GM23248 (cell line): ENCODE measurements around the gene SEMA4C. TPM values are rescaled to one million over a fixed set of nuclear protein-coding genes. Genes with fewer than 3 reads are reported as not detected.

Source experiments
- DNase-seq: peaks from one replicate; pipeline ENCODE4 v3.0.0-alpha.2; 2015
- H2AFZ ChIP-seq: fragments of 200-600 bp; sonication (generic); 2 replicates; pipeline ENCODE4 v1.6.1; 2016; ENCODE audit warnings: antibody characterized with exemption
- H3F3A ChIP-seq: fragments of 200-600 bp; sonication (generic); 2 replicates; pipeline ENCODE4 v1.6.1; 2016; ENCODE audit warnings: mild to moderate bottlenecking, antibody characterized with exemption, mixed run types; ENCODE audit not compliant: insufficient read depth
- H3K27ac ChIP-seq: fragments of 200-600 bp; sonication (generic); 2 replicates; pipeline ENCODE4 v1.5.1; 2016; ENCODE audit warnings: mild to moderate bottlenecking
- H3K27me3 ChIP-seq: fragments of 200-600 bp; sonication (generic); replicated peaks from 2 replicates; pipeline ENCODE4 v1.6.1; 2016; ENCODE audit warnings: mild to moderate bottlenecking; ENCODE audit not compliant: insufficient read depth
- H3K36me3 ChIP-seq: fragments of 200-600 bp; sonication (generic); 2 replicates; pipeline ENCODE4 v1.6.1; 2016; ENCODE audit warnings: low read depth, mild to moderate bottlenecking
- H3K4me1 ChIP-seq: fragments of 200-600 bp; sonication (generic); 2 replicates; pipeline ENCODE4 v1.6.1; 2016; ENCODE audit warnings: mild to moderate bottlenecking; ENCODE audit not compliant: insufficient read depth
- H3K4me2 ChIP-seq: fragments of 200-600 bp; sonication (generic); one replicate; pipeline ENCODE4 v1.6.1; 2016; ENCODE audit warnings: mild to moderate bottlenecking; ENCODE audit not compliant: unreplicated experiment
- H3K4me3 ChIP-seq: fragments of 200-600 bp; sonication (generic); 2 replicates; pipeline ENCODE4 v1.5.1; 2016; ENCODE audit warnings: mild to moderate bottlenecking
- H3K79me2 ChIP-seq: fragments of 200-600 bp; sonication (generic); 2 replicates; pipeline ENCODE4 v1.6.1; 2016; ENCODE audit warnings: mild to moderate bottlenecking; ENCODE audit not compliant: insufficient read depth
- H3K9ac ChIP-seq: fragments of 200-600 bp; sonication (generic); 2 replicates; pipeline ENCODE4 v1.6.1; 2016; ENCODE audit warnings: mild to moderate bottlenecking
- H3K9me2 ChIP-seq: fragments of 200-600 bp; sonication (generic); 2 replicates; pipeline ENCODE4 v1.6.1; 2016; ENCODE audit warnings: mixed run types, mild to moderate bottlenecking, moderate library complexity; ENCODE audit not compliant: insufficient read depth
- H3K9me3 ChIP-seq: fragments of 200-600 bp; sonication (generic); one replicate; pipeline ENCODE4 v1.6.1; 2017; ENCODE audit warnings: low read depth
- H4K20me1 ChIP-seq: fragments of 200-600 bp; sonication (generic); 2 replicates; pipeline ENCODE4 v1.6.0; 2016; ENCODE audit not compliant: insufficient read depth
- EZH2 ChIP-seq: fragments of 200-600 bp; sonication (generic); IDR thresholded peaks from 2 replicates; pipeline ENCODE4 v1.6.1; 2018; ENCODE audit warnings: antibody characterized with exemption, mild to moderate bottlenecking; ENCODE audit not compliant: insufficient read depth, poor library complexity, severe bottlenecking
- EZH2phosphoT487 ChIP-seq: fragments of 200-600 bp; sonication (generic); IDR thresholded peaks from 2 replicates; pipeline ENCODE4 v1.6.1; 2018; ENCODE audit warnings: antibody characterized with exemption, moderate library complexity, mild to moderate bottlenecking, low read depth; ENCODE audit not compliant: insufficient read depth
- WGBS, 2 experiments: methylation state at CpG; one replicate each; pipeline ENCODE4 v1.1.6; 2015 to 2017; ENCODE audit warnings: low lambda C conversion rate in 2 of 2, low coverage in 1 of 2; ENCODE audit errors: missing lambda C conversion rate in 2 of 2; 5-methylcytosine and 5-hydroxymethylcytosine counted together
- in situ Hi-C: fragments of 300-500 bp; cut with MboI; formaldehyde crosslinking; loops from 2 replicates; pipeline ENCODE4 v1.15.0; 2020
- polyA plus RNA-seq: library from polyadenylated mRNA; unstranded; fragments of >200 nt; fragmentation: Nextera tagmentation; extraction: Ambion mirVana; gene quantifications from 2 replicates; pipeline ENCODE4 v1.2.1, GENCODE V29; 2016
- total RNA-seq: library from RNA; depleted of rRNA; stranded (reverse); fragments of >200 nt; shearing (Covaris generic); gene quantifications from 2 replicates; pipeline ENCODE4 v1.2.3, GENCODE V29; 2014

Gene SEMA4C
- total and polyA plus RNA-seq, 2 experiments from 2014 or later, result 5.5 to 21.0 TPM

- in situ Hi-C loops, result no loop called here
- no peaks in the 10 kb centered on the region for H4K20me1 ChIP-seq
- TF ChIP-seq EZH2phosphoT487, result no peak
- TF ChIP-seq EZH2, result no peak
These were observed 47.0 kb upstream of the SEMA4C start for GRCh38 chr2:96916646-96917543.

GRCh38 chr2:96916156-96916630 lies 46.3 kb upstream of the SEMA4C start:
- no peaks in the 10 kb centered on the region for H3K4me1 ChIP-seq
- H3K36me3 ChIP-seq, result no peaks in the 10 kb centered on the region
- no peaks in the 10 kb centered on the region for H3K9me3 ChIP-seq
- in situ Hi-C loops, result no loop called here
- no peaks in the 10 kb centered on the region for H3F3A ChIP-seq
- no peaks in the 10 kb centered on the region for H4K20me1 ChIP-seq
- H3K27me3 ChIP-seq, result no peaks in the 10 kb centered on the region; the same call in 1 of the 2 replicates
- H3K4me3 ChIP-seq, result no peak overlapping the region
- no peaks in the 10 kb centered on the region for H3K79me2 ChIP-seq
- no peak overlapping the region for H2AFZ ChIP-seq
- no peaks in the 10 kb centered on the region for H3K9me2 ChIP-seq
- DNase-seq, result no peak
- H3K4me2 ChIP-seq, result no peak overlapping the region
- TF ChIP-seq EZH2, result no peak
- TF ChIP-seq EZH2phosphoT487, result no peak
- 76 to 77% methylated on average over 10 of the region's 10 CpGs for WGBS, 2 experiments
- H3K27ac ChIP-seq, result no peak overlapping the region
- no peak overlapping the region for H3K9ac ChIP-seq

More at GRCh38 chr2:96916646-96917543, 47.0 kb upstream of the SEMA4C start:
- Histone ChIP-seq H3K9ac (no peak overlapping the region), H2AFZ (no peak overlapping the region), H3K27me3 (no peaks in the 10 kb centered on the region; the same call in 1 of the 2 replicates), H3K4me3 (no peak overlapping the region), H3K79me2 (no peaks in the 10 kb centered on the region), H3K4me2 (no peak overlapping the region), H3K27ac (no peak overlapping the region), H3K9me3 (no peaks in the 10 kb centered on the region), H3F3A (no peaks in the 10 kb centered on the region), H3K36me3 (no peaks in the 10 kb centered on the region), H3K9me2 (no peaks in the 10 kb centered on the region), H3K4me1 (no peaks in the 10 kb centered on the region)
- DNase-seq, result peak; percentile 38
- 72 to 73% methylated on average over 22 of the region's 22 CpGs for WGBS, 2 experiments

GRCh38 chr2:96914332-96914731 lies 44.5 kb upstream of the SEMA4C start:
- no peak for TF ChIP-seq EZH2phosphoT487
- TF ChIP-seq EZH2, result no peak
- no peak overlapping the region for H2AFZ ChIP-seq
- WGBS, 2 experiments, result 55 to 70% methylated on average over 3 to 5 of the region's 5 CpGs
- H4K20me1 ChIP-seq, result no peaks in the 10 kb centered on the region
- no peaks in the 10 kb centered on the region for H3K9me2 ChIP-seq
- H3K4me1 ChIP-seq, result no peaks in the 10 kb centered on the region
- no peak overlapping the region for H3K9ac ChIP-seq
- H3K4me3 ChIP-seq, result no peak overlapping the region
- no peaks in the 10 kb centered on the region for H3K27me3 ChIP-seq
- H3K27ac ChIP-seq, result no peak overlapping the region
- peak; percentile 82 for DNase-seq
- no peaks in the 10 kb centered on the region for H3K9me3 ChIP-seq
- H3K79me2 ChIP-seq, result no peaks in the 10 kb centered on the region
- no peaks in the 10 kb centered on the region for H3F3A ChIP-seq
- in situ Hi-C loops, result no loop called here
- H3K36me3 ChIP-seq, result no peaks in the 10 kb centered on the region
- H3K4me2 ChIP-seq, result no peak overlapping the region

GRCh38 chr2:96913398-96914202 lies 43.7 kb upstream of the SEMA4C start:
- no peaks in the 10 kb centered on the region for H4K20me1 ChIP-seq
- no peaks in the 10 kb centered on the region for H3K36me3 ChIP-seq
- no peak overlapping the region for H3K4me3 ChIP-seq
- H3K79me2 ChIP-seq, result no peaks in the 10 kb centered on the region
- H2AFZ ChIP-seq, result no peak overlapping the region
- H3K4me1 ChIP-seq, result no peaks in the 10 kb centered on the region
- in situ Hi-C loops, result no loop called here
- no peak overlapping the region for H3K27ac ChIP-seq
- DNase-seq, result no peak
- TF ChIP-seq EZH2phosphoT487 (no peak), EZH2 (no peak)
- no peaks in the 10 kb centered on the region for H3K9me2 ChIP-seq
- WGBS, 2 experiments, result 80 to 81% methylated on average over 18 to 20 of the region's 20 CpGs
- no peak overlapping the region for H3K4me2 ChIP-seq
- no peaks in the 10 kb centered on the region for H3F3A ChIP-seq
- H3K27me3 ChIP-seq, result no peaks in the 10 kb centered on the region
- H3K9ac ChIP-seq, result no peak overlapping the region
- H3K9me3 ChIP-seq, result no peaks in the 10 kb centered on the region
